ENCODE results near the gene SLF2.
"Not testable (repeated sequence)": the region's sequence is repeated elsewhere in the genome, so short reads cannot be mapped to it uniquely, and the experiment has no call there.

SLF2 gene

GRCh38 chr10:100969187-100970075, 56.7 kb downstream of the SLF2 start, which contains the start of gene SEMA4G:
SEMA4G (plus strand) TSS chr10:100969504; CDS start chr10:100972913, 3,409 bp downstream.
- no peak for DNase-seq (ENCODE audit: extremely low read depth, low read depth)
- TF ChIP-seq CTCF (IDR thresholded peaks at IDR 0.05; ENCODE audit: low read depth, low read length), result peak; percentile 80

GRCh38 chr10:100970076-100970913, 57.5 kb downstream of the SLF2 start:
- DNase-seq (ENCODE audit: extremely low read depth, low read depth), result no peak
- no peak for TF ChIP-seq CTCF (IDR thresholded peaks at IDR 0.05; ENCODE audit: low read depth, low read length)

GRCh38 chr10:100970914-100971811, 58.4 kb downstream of the SLF2 start:
- TF ChIP-seq CTCF (IDR thresholded peaks at IDR 0.05; ENCODE audit: low read depth, low read length), result no peak
- no peak for DNase-seq (ENCODE audit: extremely low read depth, low read depth)

GRCh38 chr10:100972115-100972903, 59.5 kb downstream of the SLF2 start:
- no peak for DNase-seq (ENCODE audit: extremely low read depth, low read depth)
- TF ChIP-seq CTCF (IDR thresholded peaks at IDR 0.05; ENCODE audit: low read depth, low read length), result no peak

- no peak for TF ChIP-seq CTCF (IDR thresholded peaks at IDR 0.05; ENCODE audit: low read depth, low read length)
- DNase-seq (ENCODE audit: extremely low read depth, low read depth), result no peak
Measured at GRCh38 chr10:100972904-100973535, 60.3 kb downstream of the SLF2 start.

GRCh38 chr10:100975397-100975796, 62.6 kb downstream of the SLF2 start:
- not testable (repeated sequence) for DNase-seq (ENCODE audit: extremely low read depth, low read depth)

Data from AG09319 (cell line).